Measurements from ENCODE around the gene PLPPR1. TPM values are rescaled to one million over a fixed set of nuclear protein-coding genes. Genes with fewer than 3 reads are reported as not detected.

Gene PLPPR1
- total RNA-seq, 1 experiment from 2014 or later = 2.4 TPM

GRCh38 chr9:101094686-101095085 is 66.2 kb downstream of the PLPPR1 start:
- Histone ChIP-seq H4K8ac (replicated peaks; ENCODE audit: insufficient read length, low read depth, low read length) (no peak overlapping the region), H2BK20ac (ENCODE audit: low read depth, low read length, poor library complexity, severe bottlenecking) (no peak overlapping the region), H3K79me2 (ENCODE audit: insufficient read depth, low read length) (no peaks in the 10 kb centered on the region), H4K91ac (ENCODE audit: insufficient read length, low read depth, low read length) (no peak overlapping the region), H2BK120ac (ENCODE audit: low read depth, low read length, poor library complexity, severe bottlenecking) (no peak overlapping the region), H3K79me1 (ENCODE audit: insufficient read depth, low read depth, low read length, poor library complexity, severe bottlenecking) (no peaks in the 10 kb centered on the region), H3K4me1 (ENCODE audit: insufficient read depth, low read length) (peaks cover 18% of the 10 kb centered on the region), H2BK12ac (ENCODE audit: insufficient read length, low read depth, low read length) (no peak overlapping the region), H3K27me3 (ENCODE audit: insufficient read depth, low read length) (no peaks in the 10 kb centered on the region), H2BK5ac (ENCODE audit: insufficient read length, low read length) (no peak overlapping the region), H3K14ac (ENCODE audit: insufficient read depth, low read length) (no peak overlapping the region), H3K56ac (ENCODE audit: insufficient read length, low read depth, low read length) (no peak overlapping the region), H3K27ac (ENCODE audit: insufficient read length, low read depth, low read length) (no peak overlapping the region), H3K4me2 (ENCODE audit: insufficient read depth, insufficient read length, low read length) (no peak overlapping the region), H3T11ph (ENCODE audit: low read length) (no peak overlapping the region), H4K5ac (ENCODE audit: insufficient read length, low read depth, low read length) (no peak overlapping the region), H3K18ac (ENCODE audit: insufficient read length, low read depth, low read length) (no peak overlapping the region), H4K20me1 (ENCODE audit: control insufficient read depth, insufficient read depth, insufficient read length) (no peaks in the 10 kb centered on the region), H3K23me2 (ENCODE audit: insufficient read length, low read depth, low read length, poor library complexity, severe bottlenecking) (no peaks in the 10 kb centered on the region), H2AK5ac (ENCODE audit: insufficient read length, low read length) (no peak overlapping the region), H2AFZ (ENCODE audit: low read length) (no peak overlapping the region), H3K23ac (ENCODE audit: insufficient read length, low read depth, low read length) (no peak overlapping the region), H2BK15ac (ENCODE audit: low read depth, low read length) (no peak overlapping the region), H3K9ac (ENCODE audit: extremely low read depth, insufficient read length, low read length) (no peak overlapping the region), H3K4ac (ENCODE audit: low read depth, low read length) (no peak overlapping the region), H3K9me3 (ENCODE audit: control insufficient read depth, low read depth, low read length) (no peaks in the 10 kb centered on the region)
- no peak overlapping the region for H3K27ac Mint-ChIP-seq
- no peaks in the 10 kb centered on the region for H3K36me3 Mint-ChIP-seq (ENCODE audit: insufficient read depth in 1 of 3, low read depth in 3 of 3)
- no peaks in the 10 kb centered on the region; a peak in 1 of 5 replicates for H3K9me3 Mint-ChIP-seq
- no peak for TF ChIP-seq CTCF (conservative IDR thresholded peaks at IDR 0.05)
- no peak for DNase-seq
- no CpG with 5 or more reads among the region's 1 CpG for WGBS (ENCODE audit: extremely low coverage, insufficient read length, low lambda C conversion rate)
- H3K4me1 Mint-ChIP-seq = peaks cover 50 to 67% of the 10 kb centered on the region in 2 experiments
- no peaks in the 10 kb centered on the region for H3K27me3 Mint-ChIP-seq (ENCODE audit: low read depth)
- no peak overlapping the region for H3K4me3 Mint-ChIP-seq
